Activated CD8-positive, alpha-beta memory T cell treated with anti-CD3 and anti-CD28 coated beads, Interleukin-2, amount 50 U/mL, for 4 hours (primary cell): ENCODE data around the gene MYBPC2.

ENCODE experiments used
- DNase-seq: peaks from one replicate; pipeline ENCODE4 v3.0.0-alpha.2; 2020

Gene MYBPC2

GRCh38 chr19:50501568-50502475 is 69.1 kb downstream of the MYBPC2 start:
- no peak for DNase-seq

DNA sequence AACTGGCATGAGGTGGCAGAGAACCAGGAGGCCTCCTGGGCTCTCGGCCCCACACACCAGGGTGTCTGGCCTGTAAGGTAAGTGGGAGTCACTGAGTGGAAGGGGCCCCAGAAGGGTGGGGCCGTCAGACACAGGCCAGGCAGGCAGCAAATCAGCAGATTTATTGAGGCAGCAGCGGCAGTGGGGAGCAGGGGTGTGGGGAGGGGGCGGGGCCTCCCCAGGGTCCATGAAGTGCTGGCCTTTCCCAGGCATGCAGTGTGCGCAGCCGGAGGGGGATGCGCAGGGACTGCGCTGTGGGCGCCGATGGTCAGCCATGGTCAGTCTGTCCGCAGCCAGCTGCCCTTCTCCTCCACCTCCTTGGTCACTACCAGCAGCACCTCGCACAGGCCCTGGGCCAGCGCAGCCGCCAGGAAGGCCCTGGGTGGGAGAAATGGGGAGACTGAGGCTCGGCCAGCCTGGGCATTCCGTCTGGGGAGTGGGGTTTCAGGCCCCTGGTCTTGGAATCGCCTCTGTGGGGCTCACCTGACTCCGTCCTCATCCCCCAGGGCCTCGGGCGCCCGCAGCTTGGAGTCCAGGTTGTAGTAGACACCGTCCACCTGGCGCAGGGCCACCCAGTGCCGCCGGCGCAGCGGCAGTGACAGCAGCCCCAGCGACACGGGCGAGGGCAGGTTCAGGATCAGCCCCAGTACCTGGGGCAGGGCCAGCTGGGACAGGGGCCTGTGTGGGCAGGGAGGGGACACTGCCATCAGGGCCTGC is 73.3 kb downstream of the MYBPC2 start:
- no peak for DNase-seq

GRCh38 chr19:50506700-50507099 is 74.0 kb downstream of the MYBPC2 start:
- no peak for DNase-seq

- no peak for DNase-seq
These were observed 74.7 kb downstream of the MYBPC2 start for GRCh38 chr19:50507376-50507775.

GRCh38 chr19:50508843-50509190 is 76.1 kb downstream of the MYBPC2 start:
- no peak for DNase-seq

DNA sequence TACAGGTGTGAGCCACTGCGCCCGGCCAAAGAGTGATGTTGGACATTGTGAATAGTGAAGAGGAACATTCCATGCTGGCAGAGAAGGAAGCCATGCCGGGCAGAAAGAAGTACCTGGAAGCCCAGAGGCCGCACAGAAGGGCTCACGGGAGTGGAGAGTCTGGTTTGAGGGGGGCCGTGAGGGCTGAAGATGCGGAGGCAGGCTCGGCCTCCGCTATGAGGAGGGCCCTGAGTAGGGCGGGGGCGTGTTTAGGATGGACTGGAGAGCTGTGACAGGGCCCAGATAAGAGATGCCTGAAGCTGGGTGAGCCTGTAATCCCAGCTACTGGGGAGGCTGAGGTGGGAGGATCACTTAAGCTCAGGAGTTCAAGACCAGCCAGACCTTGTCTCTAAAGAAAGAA is 76.7 kb downstream of the MYBPC2 start:
- no peak for DNase-seq

- no peak for DNase-seq
These were observed 77.5 kb downstream of the MYBPC2 start for GRCh38 chr19:50510121-50510670.

DNA sequence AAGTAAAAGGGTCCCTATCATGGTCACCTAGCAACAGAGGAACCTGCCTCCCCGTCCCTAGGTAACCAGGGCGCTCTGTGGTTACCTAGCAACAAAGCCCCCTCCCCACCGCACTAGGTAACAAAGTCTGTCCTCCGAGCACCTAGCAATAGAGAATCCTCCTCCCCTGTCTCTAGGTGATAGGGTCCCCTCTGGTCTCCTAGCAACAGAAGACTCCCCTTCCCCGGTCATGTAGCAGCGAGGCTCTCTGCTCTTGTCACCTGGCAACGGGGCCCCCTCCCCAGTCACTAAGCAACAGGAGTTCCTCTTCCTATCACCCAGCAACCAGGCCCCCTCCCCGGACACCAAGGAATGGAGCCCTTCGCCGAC is 78.0 kb downstream of the MYBPC2 start:
- DNase-seq, result no peak

DNA sequence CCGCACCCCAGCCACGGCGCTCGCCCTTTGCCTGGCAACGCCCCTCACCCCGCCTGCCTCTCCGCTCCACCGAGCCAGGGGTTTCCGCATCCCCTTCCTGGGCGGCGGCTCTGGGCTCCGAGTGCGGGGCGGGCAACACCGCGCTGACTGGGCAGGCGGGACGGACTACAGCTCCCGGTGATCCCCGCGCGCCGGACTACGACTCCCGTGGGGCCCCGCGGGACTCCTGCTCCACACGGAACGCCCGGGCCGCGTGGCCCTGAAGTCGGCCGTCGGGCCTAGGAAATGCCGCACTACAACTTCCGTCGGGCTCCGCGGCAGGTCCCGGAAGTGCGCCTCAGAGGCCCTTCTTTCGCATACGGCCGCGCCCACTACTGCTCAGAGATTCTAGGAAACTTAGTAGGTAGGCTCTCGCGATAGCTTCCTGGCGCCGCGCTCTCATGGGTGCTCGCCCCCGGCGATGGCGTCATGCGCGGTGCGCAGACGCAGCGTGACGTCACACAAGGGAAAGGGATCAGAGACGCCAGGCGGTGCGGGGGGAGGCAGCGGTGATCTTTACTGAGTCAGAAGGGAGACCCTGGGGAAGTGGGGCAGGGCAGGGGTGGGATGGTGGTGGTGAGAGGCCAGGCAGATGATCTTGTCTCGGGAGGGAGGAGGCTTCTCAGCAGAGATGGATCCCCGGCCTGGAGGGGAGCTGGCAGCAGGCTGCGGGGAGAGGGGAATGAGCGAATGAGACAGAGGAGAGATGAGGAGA is 78.6 kb downstream of the MYBPC2 start, which contains the start of gene JOSD2:
Gene JOSD2 (minus strand): TSS at position 123 of the 754 bp plus-strand sequence. CDS start 760 bp downstream, outside the sequence.
- DNase-seq, result peak; percentile 97

- DNase-seq, result no peak
These were observed 79.7 kb downstream of the MYBPC2 start for GRCh38 chr19:50512112-50512998.

DNA sequence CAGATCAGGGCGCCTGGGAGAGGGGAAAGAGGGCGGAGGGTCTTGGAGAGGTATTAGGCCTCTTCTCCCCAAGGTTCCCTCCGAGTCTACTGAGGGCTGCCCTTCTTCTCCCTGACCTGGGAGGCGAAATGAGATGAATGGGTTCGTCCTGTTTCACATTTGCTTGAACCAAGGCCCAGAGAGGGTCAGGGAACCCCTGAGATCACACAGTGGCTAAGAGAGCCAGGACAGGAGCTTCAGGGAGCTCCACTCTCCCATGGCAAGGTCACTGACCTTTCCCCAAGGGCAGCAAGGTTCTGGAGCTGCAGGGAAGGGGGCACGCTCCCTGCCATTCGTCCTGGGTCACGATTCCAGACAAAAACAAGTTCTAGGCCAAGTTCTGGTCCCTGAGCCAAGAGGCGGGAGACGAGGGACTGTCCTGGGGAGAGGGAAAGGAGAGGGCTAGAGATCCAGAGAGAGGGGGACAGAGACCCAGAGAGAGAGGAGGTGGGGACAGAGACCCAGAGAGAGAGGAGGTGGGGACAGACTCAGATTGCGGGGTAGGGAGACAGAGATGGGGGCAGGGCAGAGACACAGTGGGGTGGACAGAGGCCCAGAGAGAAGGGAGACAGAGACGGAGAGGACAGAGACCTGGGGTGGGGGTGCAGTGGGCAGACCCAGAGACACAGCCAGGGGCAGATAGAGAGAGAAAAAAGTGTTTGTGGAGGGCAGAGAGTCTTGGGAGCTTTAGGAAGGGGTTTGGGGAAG is 80.5 kb downstream of the MYBPC2 start:
- no peak for DNase-seq

- DNase-seq, result no peak
These were observed 81.2 kb downstream of the MYBPC2 start, which contains the start of gene ASPDH for GRCh38 chr19:50513746-50514345. Gene ASPDH, minus strand, starts transcription at chr19:50513913. Its CDS starts 90 bp downstream, at chr19:50513823.

- DNase-seq, result no peak
These were observed 81.9 kb downstream of the MYBPC2 start for GRCh38 chr19:50514346-50515167.

GRCh38 chr19:50515168-50515561 is 82.5 kb downstream of the MYBPC2 start:
- DNase-seq, result no peak
